HepG2 (cell line): ENCODE data around the gene RHOD. TPM values are rescaled to one million over a fixed set of nuclear protein-coding genes. Genes with fewer than 3 reads are reported as not detected.

Experiments used
- ATAC-seq: fragments of 200-7000 bp; cut with Tn5 transposase; 3 replicates; pipeline ENCODE4 v1.9.1; 2020; ENCODE audit warnings: mild to moderate bottlenecking, moderate library complexity
- BruUV-seq: library from RNA; stranded (reverse); fragments of 400-500 nt; replicated peaks from 2 replicates; lab custom pipeline; 2021; lab: Mats Ljungman, UMichigan
- CTCF ChIA-PET: fragments of 300-600 bp; formaldehyde crosslinking; extraction: SDS; loops from one replicate; lab custom pipeline; 2021; ENCODE audit warnings: low total read pairs, inconsistent platforms, low intra/inter-chr PET ratio; lab: Yijun Ruan, JAX
- POLR2A ChIA-PET: fragments of 350-600 bp; sonication (Branson Sonifier 250); formaldehyde crosslinking; loops from one replicate; lab custom pipeline; 2020; ENCODE audit warnings: antibody characterized with exemption, inconsistent platforms; lab: Yijun Ruan, JAX
- DNase-seq: peaks from one replicate; pipeline ENCODE4 v3.0.0-alpha.2; 2015; ENCODE audit warnings: low spot score
- FAIRE-seq: peaks from 3 replicates; lab custom pipeline; 2011; peaks lifted over from hg19 to GRCh38; lab: Jason Lieb, UNC
- H2AFZ ChIP-seq: one replicate; pipeline ENCODE4 v1.6.1; 2011; ENCODE audit warnings: low read length, inconsistent platforms
- H3K27ac ChIP-seq: fragments of 300-600 bp; 3 replicates; pipeline ENCODE4 v1.8.0; 2011; ENCODE audit warnings: mixed run types, mild to moderate bottlenecking, mixed read lengths, low read length, inconsistent platforms; ENCODE audit not compliant: insufficient read depth; ENCODE audit errors: extremely low read length
- H3K27me3 ChIP-seq, 2 experiments: fragments of 200-600 bp in 1 of 2; 2 replicates in 1 of 2; 3 replicates in 1 of 2; pipeline versions ENCODE4 v1.6.0 to v1.8.0; 2011; ENCODE audit warnings: low read length in 2 of 2, mild to moderate bottlenecking in 2 of 2, moderate library complexity in 2 of 2, inconsistent platforms in 1 of 2; ENCODE audit not compliant: insufficient read depth in 2 of 2, control insufficient read depth in 1 of 2
- H3K36me3 ChIP-seq, 2 experiments: fragments of 200-600 bp in 1 of 2; replicated peaks in 1 of 2; 2 replicates in 1 of 2; 3 replicates in 1 of 2; pipeline versions ENCODE4 v1.5.1 to v1.8.0; 2011; ENCODE audit warnings: low read length in 2 of 2, inconsistent platforms in 1 of 2; ENCODE audit not compliant: insufficient read depth in 2 of 2, control insufficient read depth in 1 of 2
- H3K4me1 ChIP-seq: 2 replicates; pipeline ENCODE4 v1.5.1; 2012; ENCODE audit warnings: low read length, inconsistent platforms; ENCODE audit not compliant: insufficient read depth
- H3K4me2 ChIP-seq: 2 replicates; pipeline ENCODE4 v1.6.0; 2011; ENCODE audit warnings: low read depth, low read length, inconsistent platforms
- H3K4me3 ChIP-seq, 3 experiments: fragments of 200-600 bp in 1 of 3; sonication (generic), shearing (Covaris generic) in 1 of 3; replicated peaks in 1 of 3; 2 replicates each; pipeline ENCODE4 v1.5.1; 2011 to 2016; ENCODE audit warnings: low read length in 3 of 3, inconsistent platforms in 2 of 3, low read depth in 2 of 3, mild to moderate bottlenecking in 2 of 3, control low read depth in 1 of 3, mixed read lengths in 1 of 3; ENCODE audit not compliant: insufficient read depth in 1 of 3
- H3K79me2 ChIP-seq: one replicate; pipeline ENCODE4 v1.6.1; 2011; ENCODE audit warnings: low read length, inconsistent platforms; ENCODE audit not compliant: insufficient read depth
- H3K9ac ChIP-seq: 2 replicates; pipeline ENCODE4 v1.6.0; 2011; ENCODE audit warnings: mild to moderate bottlenecking, low read depth, low read length, inconsistent platforms; ENCODE audit not compliant: insufficient read depth
- H3K9me3 ChIP-seq: 2 replicates; pipeline ENCODE4 v1.5.1; 2012; ENCODE audit warnings: mild to moderate bottlenecking, low read length
- H4K20me1 ChIP-seq: 2 replicates; pipeline ENCODE4 v1.6.0; 2011; ENCODE audit warnings: inconsistent platforms, mild to moderate bottlenecking, low read length, moderate library complexity; ENCODE audit not compliant: insufficient read depth
- CBX2 ChIP-seq, 2 experiments: fragments of 200-600 bp in 1 of 2; sonication (generic); formaldehyde crosslinking in 1 of 2; IDR thresholded peaks; 2 replicates each; pipeline versions ENCODE4 v1.7.0 to v1.8.1; 2018 to 2022; ENCODE audit warnings: low read depth in 2 of 2, low read length in 1 of 2, mild to moderate bottlenecking in 1 of 2, missing genetic modification reagents in 1 of 2
- ETV6 ChIP-seq: sonication (generic); formaldehyde crosslinking; conservative IDR thresholded peaks from 2 replicates; pipeline ENCODE4 v1.4.0; 2020; ENCODE audit warnings: missing genetic modification reagents
- GMEB2 ChIP-seq: IDR thresholded peaks from 2 replicates; pipeline ENCODE4 v1.6.1; 2016; ENCODE audit warnings: missing biosample characterization, missing genetic modification reagents, low read depth
- PAF1 ChIP-seq: IDR thresholded peaks from 2 replicates; pipeline ENCODE4 v1.6.1; 2016; ENCODE audit warnings: missing genetic modification reagents, missing compliant biosample characterization
- RXRA ChIP-seq: sonication (generic); formaldehyde crosslinking; IDR thresholded peaks from 2 replicates; pipeline ENCODE4 v1.5.1; 2020; ENCODE audit warnings: missing genetic modification reagents
- TBP ChIP-seq: sonication (generic); formaldehyde crosslinking; IDR thresholded peaks from 2 replicates; pipeline ENCODE4 v1.5.0; 2020; ENCODE audit warnings: missing genetic modification reagents
- TOPORS ChIP-seq: sonication (generic); formaldehyde crosslinking; IDR thresholded peaks from 2 replicates; pipeline ENCODE4 v1.8.0; 2023; ENCODE audit warnings: mild to moderate bottlenecking, missing genetic modification reagents
- TRIM22 ChIP-seq: fragments of 450-650 bp; IDR thresholded peaks from 2 replicates; pipeline ENCODE4 v1.6.1; 2017
- ZNF619 ChIP-seq: sonication (generic); formaldehyde crosslinking; IDR thresholded peaks from 2 replicates; pipeline ENCODE4 v1.4.0; 2020; ENCODE audit warnings: mild to moderate bottlenecking, missing genetic modification reagents
- ZZZ3 ChIP-seq: sonication (generic); formaldehyde crosslinking; IDR thresholded peaks from 2 replicates; pipeline ENCODE4 v1.4.0; 2020; ENCODE audit warnings: missing genetic modification reagents, mild to moderate bottlenecking, borderline replicate concordance
- WGBS: methylation state at CpG from one replicate; pipeline ENCODE4 v1.1.6; 2017; ENCODE audit warnings: low lambda C conversion rate; 5-methylcytosine and 5-hydroxymethylcytosine counted together
- in situ Hi-C: cut with HindIII; loops from 2 replicates; pipeline ENCODE4 v1.10.0; 2017; ENCODE audit warnings: low pct_unique_long_range_greater_than_20kb; ENCODE audit not compliant: extremely low pct_ligation_motif_present
- intact Hi-C: fragments of 100-400 bp; cut with micrococcal nuclease; formaldehyde crosslinking; loops from one replicate; pipeline ENCODE4 v1.10.0; 2022; ENCODE audit not compliant: unreplicated experiment
- polyA plus RNA-seq, 8 experiments: library from polyadenylated mRNA; depleted of rRNA in 3 of 8; stranded (reverse) in 7 of 8; unstranded in 1 of 8; fragments of >200 nt; fragmentation: Illumina TruSeq in 4 of 8; extraction: Trizol in 4 of 8; gene quantifications; 2 replicates each; pipeline versions ENCODE4 v1.2.1 to v1.2.3, GENCODE V29; 2011 to 2016; ENCODE audit warnings: low read depth in 4 of 8, missing spikeins in 1 of 8, mixed read lengths in 1 of 8; ENCODE audit not compliant: insufficient read depth in 1 of 8
- total RNA-seq, 5 experiments: library from RNA; depleted of rRNA; stranded (reverse); fragments of >200 nt; fragmentation: Illumina TruSeq; extraction: Trizol; gene quantifications; 2 replicates each; pipeline ENCODE4 v1.2.3, GENCODE V29; 2016; ENCODE audit warnings: low read depth in 1 of 5
- TF ChIP-seq, protein P1 (sequence below): sonication (generic); formaldehyde crosslinking; IDR thresholded peaks from 2 replicates; pipeline ENCODE4 v1.8.0; 2022; ENCODE audit warnings: mild to moderate bottlenecking, missing genetic modification reagents; ENCODE audit not compliant: insufficient replicate concordance
- TF ChIP-seq, protein P2 (sequence below): sonication (generic); formaldehyde crosslinking; IDR thresholded peaks from 2 replicates; pipeline ENCODE4 v1.8.1; 2023; ENCODE audit warnings: missing genetic modification reagents, mild to moderate bottlenecking, borderline replicate concordance

The RHOD gene
- total and polyA plus RNA-seq, 2 of the 13 experiments (the other 11 are each of a cell fraction or from before 2014, with no cell fraction given) = 0.27 to 0.98 TPM

GRCh38 chr11:67015048-67015447, 41.6 kb upstream of the RHOD start (continued):
- TF ChIP-seq TRIM22 (no peak), ETV6 (no peak)

GRCh38 chr11:67016550-67016949, 40.1 kb upstream of the RHOD start:
- Histone ChIP-seq H2AFZ (no peak overlapping the region), H3K27ac (no peak overlapping the region), H3K9ac (no peak overlapping the region), H3K27me3 (peaks cover 2 to 5% of the 10 kb centered on the region in 2 experiments; a peak in 3 of 5 replicates), H3K36me3 (no peaks in the 10 kb centered on the region), H3K4me2 (no peak overlapping the region), H4K20me1 (no peaks in the 10 kb centered on the region), H3K9me3 (no peaks in the 10 kb centered on the region), H3K79me2 (no peaks in the 10 kb centered on the region), H3K4me1 (no peaks in the 10 kb centered on the region), H3K4me3 (no peak overlapping the region)
- FAIRE-seq (no peak), DNase-seq (no peak), ATAC-seq (no peak)
- no peak for TF ChIP-seq RXRA (CRISPR knock-in tag)
- TF ChIP-seq, protein P1, sequence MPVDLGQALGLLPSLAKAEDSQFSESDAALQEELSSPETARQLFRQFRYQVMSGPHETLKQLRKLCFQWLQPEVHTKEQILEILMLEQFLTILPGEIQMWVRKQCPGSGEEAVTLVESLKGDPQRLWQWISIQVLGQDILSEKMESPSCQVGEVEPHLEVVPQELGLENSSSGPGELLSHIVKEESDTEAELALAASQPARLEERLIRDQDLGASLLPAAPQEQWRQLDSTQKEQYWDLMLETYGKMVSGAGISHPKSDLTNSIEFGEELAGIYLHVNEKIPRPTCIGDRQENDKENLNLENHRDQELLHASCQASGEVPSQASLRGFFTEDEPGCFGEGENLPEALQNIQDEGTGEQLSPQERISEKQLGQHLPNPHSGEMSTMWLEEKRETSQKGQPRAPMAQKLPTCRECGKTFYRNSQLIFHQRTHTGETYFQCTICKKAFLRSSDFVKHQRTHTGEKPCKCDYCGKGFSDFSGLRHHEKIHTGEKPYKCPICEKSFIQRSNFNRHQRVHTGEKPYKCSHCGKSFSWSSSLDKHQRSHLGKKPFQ (CRISPR knock-in tag) = no peak
- TF ChIP-seq ZZZ3 (CRISPR knock-in tag) = no peak
- TF ChIP-seq CBX2 (IDR thresholded peaks at IDR 0.05; ENCODE audit: low read depth, low read length) = no peak
- TF ChIP-seq CBX2 (CRISPR knock-in tag; IDR thresholded peaks at IDR 0.05; ENCODE audit: low read depth) = no peak
- TF ChIP-seq TBP = no peak
- TF ChIP-seq ZNF619 (CRISPR knock-in tag) = no peak
- TF ChIP-seq, protein P2, sequence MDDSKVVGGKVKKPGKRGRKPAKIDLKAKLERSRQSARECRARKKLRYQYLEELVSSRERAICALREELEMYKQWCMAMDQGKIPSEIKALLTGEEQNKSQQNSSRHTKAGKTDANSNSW (CRISPR knock-in tag) = no peak
- TF ChIP-seq PAF1 (CRISPR knock-in tag) = no peak
- no peak for TF ChIP-seq TOPORS (CRISPR knock-in tag)
- no peak for TF ChIP-seq GMEB2
- POLR2A ChIA-PET = interaction anchor here (1.3 kb wide), 1 partner anchor 13 kb away, joined by 3 read pairs; no protein-coding TSS in a partner anchor
- BruUV-seq = no TSS peak
- WGBS = 39% methylated on average over 5 of the region's 5 CpGs
- intact Hi-C loops = no loop called here
- CTCF ChIA-PET = no interaction called here
- in situ Hi-C loops = no loop called here
